SJSA1 (cell line): Measurements from ENCODE around the gene SULT1C3. TPM values are rescaled to one million over a fixed set of nuclear protein-coding genes. Genes with fewer than 3 reads are reported as not detected.

Experiments used
- DNase-seq, 2 experiments: peaks; one replicate each; pipeline ENCODE4 v3.0.0-alpha.2; 2015 to 2020; ENCODE audit warnings: low spot score in 2 of 2, low read depth in 1 of 2
- H3K27ac ChIP-seq: fragments of 250-450 bp; sonication (Bioruptor Pico); 2 replicates; pipeline ENCODE4 v1.5.1; 2020; ENCODE audit warnings: mild to moderate bottlenecking, moderate library complexity
- H3K27me3 ChIP-seq: fragments of 250-450 bp; sonication (Bioruptor Pico); replicated peaks from 2 replicates; pipeline ENCODE4 v1.5.1; 2020; ENCODE audit warnings: mild to moderate bottlenecking, moderate library complexity
- H3K36me3 ChIP-seq: fragments of 250-450 bp; sonication (Bioruptor Pico); 2 replicates; pipeline ENCODE4 v1.5.1; 2020; ENCODE audit warnings: mild to moderate bottlenecking
- H3K4me1 ChIP-seq: fragments of 250-450 bp; sonication (Bioruptor Pico); replicated peaks from 2 replicates; pipeline ENCODE4 v1.6.1; 2021; ENCODE audit warnings: mild to moderate bottlenecking
- H3K4me3 ChIP-seq: fragments of 250-450 bp; sonication (Bioruptor Pico); 2 replicates; pipeline ENCODE4 v1.5.1; 2020; ENCODE audit warnings: mild to moderate bottlenecking
- H3K9me3 ChIP-seq: fragments of 250-450 bp; sonication (Bioruptor Pico); replicated peaks from 2 replicates; pipeline ENCODE4 v1.5.1; 2020; ENCODE audit warnings: mild to moderate bottlenecking
- total RNA-seq: library from RNA; depleted of rRNA; stranded (reverse); fragments of >200 nt; shearing (Covaris generic); gene quantifications from 2 replicates; pipeline ENCODE4 v1.2.3, GENCODE V29; 2014; rRNA removed

SULT1C3 gene
- total RNA-seq, 1 experiment from 2014 or later: not detected

DNA sequence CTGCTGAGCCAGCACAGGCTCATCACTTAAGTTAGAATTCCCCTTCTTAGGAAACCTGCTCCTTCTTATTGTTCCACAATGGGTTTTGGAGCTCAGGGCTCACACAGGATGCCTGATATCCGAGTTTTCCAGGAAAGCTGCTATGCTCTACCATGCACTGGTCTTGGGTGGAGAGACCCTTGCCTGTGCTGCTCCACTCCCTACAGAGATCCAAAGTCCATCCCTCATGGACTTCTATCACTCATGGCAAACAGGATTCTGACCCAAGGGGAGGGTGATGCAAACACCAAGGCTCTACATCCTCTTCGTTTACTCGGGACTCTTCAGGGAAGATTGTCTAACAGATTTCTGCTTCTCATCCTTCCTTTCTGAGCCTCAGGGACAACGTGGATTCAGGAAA lies 54.1 kb downstream of the SULT1C3 start:
- H3K36me3 ChIP-seq: no peaks in the 10 kb centered on the region
- no peak overlapping the region for H3K27ac ChIP-seq
- H3K4me3 ChIP-seq: no peak overlapping the region
- DNase-seq: no peak
- no peaks in the 10 kb centered on the region for H3K4me1 ChIP-seq
- H3K27me3 ChIP-seq: no peaks in the 10 kb centered on the region
- no peaks in the 10 kb centered on the region for H3K9me3 ChIP-seq

DNA sequence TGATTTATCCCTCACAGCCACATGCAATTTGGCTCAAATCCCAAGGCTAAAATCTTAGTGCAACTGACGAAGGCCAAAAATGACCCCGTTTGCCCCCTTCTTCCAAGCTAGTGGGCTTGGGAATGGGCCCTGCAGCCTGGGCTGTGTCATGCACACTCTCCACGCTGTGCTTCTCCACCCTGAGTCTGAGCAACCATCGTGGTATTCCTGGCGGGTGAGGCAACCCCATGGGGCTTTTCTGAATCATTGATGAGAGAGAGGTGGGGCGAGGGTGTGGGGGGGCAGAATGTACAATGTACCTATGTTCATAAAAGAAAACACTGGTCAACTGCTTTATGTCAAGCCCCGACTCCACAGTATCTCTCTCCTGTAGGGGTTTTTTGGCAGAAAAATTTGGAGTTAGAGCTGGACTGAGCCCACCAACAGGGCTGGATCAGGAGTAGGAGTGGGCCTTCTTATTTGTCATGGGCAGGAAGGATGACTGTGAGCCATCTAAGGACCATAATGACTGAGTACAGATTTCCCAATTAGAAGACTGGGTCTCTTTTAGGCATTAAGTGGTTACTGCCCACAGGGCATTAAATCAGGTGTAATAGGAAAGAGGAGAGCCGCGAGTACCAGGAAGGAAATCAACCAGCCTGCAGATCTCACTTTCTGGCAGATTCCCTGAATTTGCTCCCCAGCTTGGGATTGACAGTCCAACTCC lies 57.8 kb downstream of the SULT1C3 start:
- Histone ChIP-seq H3K27ac (no peak overlapping the region), H3K4me3 (no peak overlapping the region), H3K9me3 (no peaks in the 10 kb centered on the region), H3K27me3 (no peaks in the 10 kb centered on the region), H3K4me1 (no peaks in the 10 kb centered on the region), H3K36me3 (no peaks in the 10 kb centered on the region)
- DNase-seq: no peak

DNA sequence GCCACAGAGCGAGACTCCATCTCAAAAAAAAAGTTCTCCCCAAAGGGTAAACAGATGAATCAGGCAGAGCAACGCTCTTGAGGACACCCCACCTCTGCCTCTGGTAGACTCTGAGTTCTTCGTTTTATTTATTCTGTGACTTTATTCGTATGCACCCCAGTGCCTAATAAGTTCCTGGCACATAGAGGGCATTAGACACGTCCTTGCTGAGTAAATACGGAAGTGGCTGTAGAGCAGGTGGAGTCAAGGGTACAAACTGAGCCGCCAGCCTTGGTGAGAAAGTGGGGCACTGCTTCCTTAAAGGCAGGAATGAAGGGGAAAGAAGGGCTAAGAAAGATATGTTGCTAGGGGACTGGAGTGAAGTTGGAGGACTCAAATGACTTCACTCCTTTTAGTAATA lies 61.8 kb downstream of the SULT1C3 start:
- DNase-seq: no peak
- no peak overlapping the region for H3K27ac ChIP-seq
- no peak overlapping the region for H3K4me3 ChIP-seq
- no peaks in the 10 kb centered on the region for H3K4me1 ChIP-seq
- no peaks in the 10 kb centered on the region for H3K9me3 ChIP-seq
- H3K27me3 ChIP-seq: no peaks in the 10 kb centered on the region
- H3K36me3 ChIP-seq: no peaks in the 10 kb centered on the region

DNA sequence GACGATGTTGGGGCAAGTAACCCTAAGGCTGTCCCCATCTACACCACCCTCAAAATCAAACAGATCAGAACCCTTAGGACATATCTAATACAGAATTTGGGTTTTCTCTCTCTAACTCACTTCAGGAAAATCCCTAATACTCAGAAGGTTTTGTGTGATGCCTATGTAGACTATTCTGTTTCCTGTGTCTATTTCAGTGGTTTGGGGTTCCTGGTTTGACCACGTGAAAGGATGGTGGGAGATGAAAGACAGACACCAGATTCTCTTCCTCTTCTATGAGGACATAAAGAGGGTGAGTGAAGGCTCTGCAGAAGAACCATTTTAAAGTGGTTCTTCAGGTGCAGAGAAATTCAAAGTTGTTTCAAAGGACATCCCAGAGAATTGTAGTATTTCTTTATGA lies 65.2 kb downstream of the SULT1C3 start:
- Histone ChIP-seq H3K27ac (no peak overlapping the region), H3K9me3 (no peaks in the 10 kb centered on the region), H3K36me3 (no peaks in the 10 kb centered on the region), H3K4me3 (no peak overlapping the region), H3K27me3 (no peaks in the 10 kb centered on the region), H3K4me1 (no peaks in the 10 kb centered on the region)
- DNase-seq: no peak

DNA sequence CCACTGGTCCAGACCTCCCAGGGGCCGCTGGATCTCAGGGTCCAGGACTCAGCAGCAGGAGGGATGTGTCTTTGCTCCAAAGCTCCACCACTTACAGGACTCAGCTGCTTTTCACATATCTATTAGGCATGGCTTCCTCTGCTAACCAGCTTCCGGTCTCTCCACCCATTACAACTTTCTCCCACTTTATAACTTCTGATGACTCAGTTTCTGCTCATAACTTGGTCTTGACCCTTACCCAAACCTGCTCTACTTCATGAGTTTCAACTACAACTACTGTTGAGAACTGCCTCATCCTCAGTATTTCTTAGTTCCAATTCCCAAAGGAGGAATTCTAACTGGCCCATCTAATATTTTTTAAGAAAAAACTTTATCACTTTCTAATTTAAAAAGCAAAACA lies 66.1 kb downstream of the SULT1C3 start:
- H3K4me3 ChIP-seq: no peak overlapping the region
- no peaks in the 10 kb centered on the region for H3K9me3 ChIP-seq
- no peak overlapping the region for H3K27ac ChIP-seq
- H3K4me1 ChIP-seq: no peaks in the 10 kb centered on the region
- DNase-seq: no peak
- no peaks in the 10 kb centered on the region for H3K27me3 ChIP-seq
- H3K36me3 ChIP-seq: no peaks in the 10 kb centered on the region

DNA sequence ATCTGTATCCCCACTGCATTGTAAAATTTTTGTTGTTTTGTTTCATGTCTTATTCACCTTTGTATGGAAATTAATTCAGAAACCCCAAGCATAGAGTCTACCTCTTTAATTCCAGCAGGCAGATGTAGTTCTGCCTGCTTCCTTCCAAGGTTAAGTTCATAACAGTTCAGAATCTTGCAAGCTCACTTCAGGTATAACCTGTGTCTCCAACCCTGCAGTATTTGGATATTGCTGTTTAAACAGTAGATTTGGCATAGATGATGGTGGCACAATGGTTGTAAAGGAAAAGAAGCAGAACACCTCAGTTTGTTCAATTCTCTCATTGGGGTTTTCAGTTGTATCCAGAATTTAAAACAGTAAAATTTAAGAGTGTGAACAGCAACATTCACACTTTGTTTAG lies 70.1 kb downstream of the SULT1C3 start:
- H3K4me3 ChIP-seq: no peak overlapping the region
- no peaks in the 10 kb centered on the region for H3K27me3 ChIP-seq
- peaks cover under 1% of the 10 kb centered on the region; the same call in 1 of the 2 replicates for H3K4me1 ChIP-seq
- H3K27ac ChIP-seq: no peak overlapping the region
- no peaks in the 10 kb centered on the region for H3K36me3 ChIP-seq
- no peak for DNase-seq
- H3K9me3 ChIP-seq: no peaks in the 10 kb centered on the region

Other genes with a start within 250 kb of the SULT1C3 start
- gene SULT1C2, start 48.9 kb downstream of the SULT1C3 start, total RNA-seq: not detected in 2 replicates
- gene SULT1C4, start 138.0 kb downstream of the SULT1C3 start, total RNA-seq: 0.25 and 1.7 TPM in 2 replicates
- gene GCC2, start 209.2 kb downstream of the SULT1C3 start, total RNA-seq: 18.6 and 18.8 TPM in 2 replicates